Stimulated activated CD4-positive, alpha-beta T cell treated with anti-CD3 and anti-CD28 coated beads, Interleukin-12 subunit alpha, Interleukin-12 subunit beta, amount 100 ng/mL, for 48 hours (primary cell): ENCODE results near the gene APOA1.
"Not testable (repeated sequence)": the region's sequence is repeated elsewhere in the genome, so short reads cannot be mapped to it uniquely, and the experiment has no call there.

Experiments used
- DNase-seq, 3 donors: peaks; one replicate each; pipeline ENCODE4 v3.0.0-alpha.2; 2020; ENCODE audit warnings: low read depth in 2 of 3, low spot score in 1 of 3

Gene APOA1

DNA sequence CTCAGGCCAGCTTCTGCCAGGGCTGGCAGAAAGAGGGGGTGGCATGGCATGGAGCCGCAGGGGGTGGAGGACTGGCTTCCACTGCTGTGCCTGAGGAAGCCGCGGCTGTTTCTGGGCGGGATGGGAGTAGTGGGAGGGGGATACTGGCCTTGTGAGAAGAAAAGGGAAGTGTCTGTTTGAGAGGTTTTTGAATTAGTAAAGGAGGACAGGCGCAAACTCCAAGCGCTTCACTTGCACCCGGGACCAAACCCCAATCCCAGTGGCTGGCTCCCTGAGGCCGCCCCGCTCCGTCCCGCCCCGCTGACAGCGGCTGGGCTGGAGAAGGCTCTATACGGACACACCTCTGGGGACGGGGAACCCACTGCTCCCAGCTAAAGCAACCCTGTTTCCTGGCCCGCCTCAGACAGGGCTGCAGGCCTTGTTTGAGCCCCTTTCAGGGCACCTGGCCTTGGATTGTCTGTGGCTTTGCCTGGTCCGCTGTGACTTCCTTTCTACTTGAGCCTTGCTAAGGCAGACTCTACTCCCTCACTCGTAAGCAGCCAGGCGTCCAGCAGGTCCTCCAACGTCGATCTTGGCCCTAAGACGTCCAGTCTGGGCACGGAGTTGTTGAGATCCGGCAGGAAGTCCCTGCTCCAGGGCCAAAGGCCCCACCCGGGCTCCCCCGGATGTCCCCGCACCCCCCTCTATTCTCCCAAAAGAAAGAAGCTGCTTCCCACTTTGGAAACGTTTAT is 2.2 kb downstream of the APOA1 start:
- no peak for DNase-seq

DNA sequence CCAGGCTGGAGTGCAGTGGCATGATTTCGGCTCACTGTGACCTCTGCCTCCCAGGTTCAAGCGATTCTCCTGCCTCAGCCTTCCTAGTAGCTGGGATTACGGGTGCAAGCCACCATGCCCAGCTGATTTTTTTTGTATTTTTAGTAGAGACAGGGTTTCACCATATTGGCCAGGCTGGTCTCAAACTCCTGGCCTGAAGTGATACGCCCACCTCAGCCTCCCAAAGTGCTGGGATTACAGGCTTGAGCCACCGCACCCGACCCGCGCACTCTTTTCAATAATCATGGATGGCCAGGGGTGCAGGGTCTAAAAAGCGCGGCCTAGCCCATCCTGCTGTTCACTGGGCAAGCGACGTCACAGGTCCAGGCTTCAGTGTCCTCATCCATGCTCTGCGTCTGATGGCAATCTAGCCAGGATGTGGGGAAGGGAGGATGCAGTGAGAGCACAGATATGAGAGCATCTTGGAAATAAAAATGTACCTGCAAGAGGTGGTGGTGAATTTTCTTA is 2.8 kb downstream of the APOA1 start:
- DNase-seq, result not testable (repeated sequence)

DNA sequence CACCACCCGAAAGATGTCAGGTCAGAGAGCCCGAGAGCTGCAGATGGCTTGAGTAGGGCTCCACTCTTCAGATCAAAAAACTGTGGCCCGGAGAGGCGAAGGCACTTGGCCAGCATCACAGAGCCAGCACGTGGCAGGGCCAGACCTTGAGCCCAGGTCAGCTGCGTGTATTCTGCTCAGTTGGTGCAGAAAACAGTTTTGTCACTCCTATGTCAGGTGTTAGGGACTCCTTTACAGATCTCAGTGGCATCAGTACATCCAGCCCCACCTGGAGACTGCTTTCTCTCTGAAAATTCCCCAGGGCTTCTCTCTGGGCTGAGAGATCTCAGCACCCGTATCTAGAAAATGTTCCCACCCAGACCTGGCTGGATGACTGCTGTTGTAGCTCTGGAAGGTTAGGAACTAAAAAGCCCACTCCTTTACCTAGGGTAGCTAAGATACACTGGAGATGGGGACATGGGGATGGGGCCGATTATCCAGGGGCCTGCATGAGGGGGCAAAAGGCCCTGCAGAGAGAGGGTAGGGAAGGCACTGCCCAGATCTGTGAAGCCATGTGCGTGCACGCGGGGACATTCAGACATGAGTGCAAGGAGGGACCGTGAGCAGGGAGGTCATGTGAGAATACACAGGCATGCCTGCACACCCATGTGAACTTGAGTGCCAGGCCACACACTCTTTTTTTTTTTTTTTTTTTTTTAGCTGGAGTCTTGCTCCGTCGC is 3.4 kb downstream of the APOA1 start:
- DNase-seq, result no peak

DNA sequence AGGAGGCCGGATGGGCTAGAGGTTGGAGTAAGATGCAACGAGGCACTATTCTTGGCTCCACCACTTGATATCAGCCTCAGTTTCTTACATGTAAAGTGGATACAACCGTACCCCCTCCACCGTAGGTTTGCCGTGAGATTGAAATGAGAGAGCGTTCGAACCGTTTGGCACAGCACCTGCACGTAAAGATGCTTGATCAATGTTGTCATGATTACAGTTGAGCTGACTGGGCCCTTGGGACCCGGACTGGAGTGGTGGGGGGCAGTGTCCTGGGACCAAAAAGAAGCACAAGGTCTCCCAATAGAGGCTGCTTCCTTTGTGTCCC is 4.0 kb downstream of the APOA1 start:
- no peak for DNase-seq

DNA sequence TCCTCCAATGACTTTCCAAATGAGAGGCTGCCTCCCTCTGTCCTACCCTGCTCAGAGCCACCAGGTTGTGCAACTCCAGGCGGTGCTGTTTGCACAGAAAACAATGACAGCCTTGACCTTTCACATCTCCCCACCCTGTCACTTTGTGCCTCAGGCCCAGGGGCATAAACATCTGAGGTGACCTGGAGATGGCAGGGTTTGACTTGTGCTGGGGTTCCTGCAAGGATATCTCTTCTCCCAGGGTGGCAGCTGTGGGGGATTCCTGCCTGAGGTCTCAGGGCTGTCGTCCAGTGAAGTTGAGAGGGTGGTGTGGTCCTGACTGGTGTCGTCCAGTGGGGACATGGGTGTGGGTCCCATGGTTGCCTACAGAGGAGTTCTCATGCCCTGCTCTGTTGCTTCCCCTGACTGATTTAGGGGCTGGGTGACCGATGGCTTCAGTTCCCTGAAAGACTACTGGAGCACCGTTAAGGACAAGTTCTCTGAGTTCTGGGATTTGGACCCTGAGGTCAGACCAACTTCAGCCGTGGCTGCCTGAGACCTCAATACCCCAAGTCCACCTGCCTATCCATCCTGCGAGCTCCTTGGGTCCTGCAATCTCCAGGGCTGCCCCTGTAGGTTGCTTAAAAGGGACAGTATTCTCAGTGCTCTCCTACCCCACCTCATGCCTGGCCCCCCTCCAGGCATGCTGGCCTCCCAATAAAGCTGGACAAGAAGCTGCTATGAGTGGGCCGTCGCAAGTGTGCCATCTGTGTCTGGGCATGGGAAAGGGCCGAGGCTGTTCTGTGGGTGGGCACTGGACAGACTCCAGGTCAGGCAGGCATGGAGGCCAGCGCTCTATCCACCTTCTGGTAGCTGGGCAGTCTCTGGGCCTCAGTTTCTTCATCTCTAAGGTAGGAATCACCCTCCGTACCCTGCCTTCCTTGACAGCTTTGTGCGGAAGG is 4.8 kb downstream of the APOA1 start:
- no peak for DNase-seq

DNA sequence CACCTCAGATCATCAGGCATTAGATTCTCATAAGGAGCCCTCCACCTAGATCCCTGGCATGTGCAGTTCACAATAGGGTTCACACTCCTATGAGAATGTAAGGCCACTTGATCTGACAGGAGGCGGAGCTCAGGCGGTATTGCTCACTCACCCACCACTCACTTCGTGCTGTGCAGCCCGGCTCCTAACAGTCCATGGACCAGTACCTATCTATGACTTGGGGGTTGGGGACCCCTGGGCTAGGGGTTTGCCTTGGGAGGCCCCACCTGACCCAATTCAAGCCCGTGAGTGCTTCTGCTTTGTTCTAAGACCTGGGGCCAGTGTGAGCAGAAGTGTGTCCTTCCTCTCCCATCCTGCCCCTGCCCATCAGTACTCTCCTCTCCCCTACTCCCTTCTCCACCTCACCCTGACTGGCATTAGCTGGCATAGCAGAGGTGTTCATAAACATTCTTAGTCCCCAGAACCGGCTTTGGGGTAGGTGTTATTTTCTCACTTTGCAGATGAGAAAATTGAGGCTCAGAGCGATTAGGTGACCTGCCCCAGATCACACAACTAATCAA is 5.6 kb downstream of the APOA1 start:
- DNase-seq, result no peak

DNA sequence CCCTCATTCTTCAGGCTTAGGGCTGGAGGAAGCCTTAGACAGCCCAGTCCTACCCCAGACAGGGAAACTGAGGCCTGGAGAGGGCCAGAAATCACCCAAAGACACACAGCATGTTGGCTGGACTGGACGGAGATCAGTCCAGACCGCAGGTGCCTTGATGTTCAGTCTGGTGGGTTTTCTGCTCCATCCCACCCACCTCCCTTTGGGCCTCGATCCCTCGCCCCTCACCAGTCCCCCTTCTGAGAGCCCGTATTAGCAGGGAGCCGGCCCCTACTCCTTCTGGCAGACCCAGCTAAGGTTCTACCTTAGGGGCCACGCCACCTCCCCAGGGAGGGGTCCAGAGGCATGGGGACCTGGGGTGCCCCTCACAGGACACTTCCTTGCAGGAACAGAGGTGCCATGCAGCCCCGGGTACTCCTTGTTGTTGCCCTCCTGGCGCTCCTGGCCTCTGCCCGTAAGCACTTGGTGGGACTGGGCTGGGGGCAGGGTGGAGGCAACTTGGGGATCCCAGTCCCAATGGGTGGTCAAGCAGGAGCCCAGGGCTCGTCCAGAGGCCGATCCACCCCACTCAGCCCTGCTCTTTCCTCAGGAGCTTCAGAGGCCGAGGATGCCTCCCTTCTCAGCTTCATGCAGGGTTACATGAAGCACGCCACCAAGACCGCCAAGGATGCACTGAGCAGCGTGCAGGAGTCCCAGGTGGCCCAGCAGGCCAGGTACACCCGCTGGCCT is 7.1 kb downstream of the APOA1 start:
- no peak for DNase-seq

DNA sequence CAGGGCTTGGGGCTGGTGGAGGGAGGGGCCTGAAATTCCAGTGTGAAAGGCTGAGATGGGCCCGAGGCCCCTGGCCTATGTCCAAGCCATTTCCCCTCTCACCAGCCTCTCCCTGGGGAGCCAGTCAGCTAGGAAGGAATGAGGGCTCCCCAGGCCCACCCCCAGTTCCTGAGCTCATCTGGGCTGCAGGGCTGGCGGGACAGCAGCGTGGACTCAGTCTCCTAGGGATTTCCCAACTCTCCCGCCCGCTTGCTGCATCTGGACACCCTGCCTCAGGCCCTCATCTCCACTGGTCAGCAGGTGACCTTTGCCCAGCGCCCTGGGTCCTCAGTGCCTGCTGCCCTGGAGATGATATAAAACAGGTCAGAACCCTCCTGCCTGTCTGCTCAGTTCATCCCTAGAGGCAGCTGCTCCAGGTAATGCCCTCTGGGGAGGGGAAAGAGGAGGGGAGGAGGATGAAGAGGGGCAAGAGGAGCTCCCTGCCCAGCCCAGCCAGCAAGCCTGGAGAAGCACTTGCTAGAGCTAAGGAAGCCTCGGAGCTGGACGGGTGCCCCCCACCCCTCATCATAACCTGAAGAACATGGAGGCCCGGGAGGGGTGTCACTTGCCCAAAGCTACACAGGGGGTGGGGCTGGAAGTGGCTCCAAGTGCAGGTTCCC is 7.8 kb downstream of the APOA1 start, which contains the start of gene APOC3:
Gene APOC3 (plus strand): TSS at position 383 of the 659 bp plus-strand sequence. CDS start 676 bp downstream, outside the sequence.
- no peak for DNase-seq

DNA sequence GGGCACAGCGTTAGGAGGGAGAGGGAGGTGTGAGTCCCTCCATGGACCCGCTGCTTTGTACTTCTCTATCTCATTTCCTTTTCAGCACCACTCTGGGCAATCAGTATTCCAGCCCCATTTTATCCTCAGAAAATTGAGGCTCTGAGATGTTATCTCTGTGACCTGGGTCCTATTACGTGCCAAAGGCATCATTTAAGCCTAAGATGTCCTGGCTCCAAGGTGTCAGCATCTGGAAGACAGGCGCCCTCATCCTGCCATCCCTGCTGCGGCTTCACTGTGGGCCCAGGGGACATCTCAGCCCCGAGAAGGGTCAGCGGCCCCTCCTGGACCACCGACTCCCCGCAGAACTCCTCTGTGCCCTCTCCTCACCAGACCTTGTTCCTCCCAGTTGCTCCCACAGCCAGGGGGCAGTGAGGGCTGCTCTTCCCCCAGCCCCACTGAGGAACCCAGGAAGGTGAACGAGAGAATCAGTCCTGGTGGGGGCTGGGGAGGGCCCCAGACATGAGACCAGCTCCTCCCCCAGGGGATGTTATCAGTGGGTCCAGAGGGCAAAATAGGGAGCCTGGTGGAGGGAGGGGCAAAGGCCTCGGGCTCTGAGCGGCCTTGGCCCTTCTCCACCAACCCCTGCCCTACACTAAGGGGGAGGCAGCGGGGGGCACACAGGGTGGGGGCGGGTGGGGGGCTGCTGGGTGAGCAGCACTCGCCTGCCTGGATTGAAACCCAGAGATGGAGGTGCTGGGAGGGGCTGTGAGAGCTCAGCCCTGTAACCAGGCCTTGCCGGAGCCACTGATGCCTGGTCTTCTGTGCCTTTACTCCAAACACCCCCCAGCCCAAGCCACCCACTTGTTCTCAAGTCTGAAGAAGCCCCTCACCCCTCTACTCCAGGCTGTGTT is 8.5 kb downstream of the APOA1 start:
- DNase-seq, result no peak

DNA sequence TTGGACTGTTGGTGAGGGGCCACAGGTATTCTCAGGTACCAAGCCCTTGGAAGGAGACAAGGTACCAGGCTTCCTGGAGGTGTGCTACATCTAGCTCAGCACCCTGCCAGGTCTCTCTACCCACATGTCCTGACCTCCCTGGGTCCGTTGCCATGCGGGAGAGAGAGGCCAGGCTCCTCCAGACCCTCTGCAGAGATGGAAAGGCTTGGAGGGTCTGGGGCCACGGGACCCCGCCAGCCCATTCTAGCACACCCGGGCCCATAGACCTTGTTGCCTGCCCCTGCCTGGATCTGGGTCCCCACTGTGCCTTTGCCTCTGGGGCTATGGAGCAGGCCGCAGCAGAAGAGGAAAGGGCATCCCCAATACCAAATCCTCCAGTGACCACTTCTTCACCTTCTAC is 10.0 kb downstream of the APOA1 start:
- DNase-seq, result no peak

DNA sequence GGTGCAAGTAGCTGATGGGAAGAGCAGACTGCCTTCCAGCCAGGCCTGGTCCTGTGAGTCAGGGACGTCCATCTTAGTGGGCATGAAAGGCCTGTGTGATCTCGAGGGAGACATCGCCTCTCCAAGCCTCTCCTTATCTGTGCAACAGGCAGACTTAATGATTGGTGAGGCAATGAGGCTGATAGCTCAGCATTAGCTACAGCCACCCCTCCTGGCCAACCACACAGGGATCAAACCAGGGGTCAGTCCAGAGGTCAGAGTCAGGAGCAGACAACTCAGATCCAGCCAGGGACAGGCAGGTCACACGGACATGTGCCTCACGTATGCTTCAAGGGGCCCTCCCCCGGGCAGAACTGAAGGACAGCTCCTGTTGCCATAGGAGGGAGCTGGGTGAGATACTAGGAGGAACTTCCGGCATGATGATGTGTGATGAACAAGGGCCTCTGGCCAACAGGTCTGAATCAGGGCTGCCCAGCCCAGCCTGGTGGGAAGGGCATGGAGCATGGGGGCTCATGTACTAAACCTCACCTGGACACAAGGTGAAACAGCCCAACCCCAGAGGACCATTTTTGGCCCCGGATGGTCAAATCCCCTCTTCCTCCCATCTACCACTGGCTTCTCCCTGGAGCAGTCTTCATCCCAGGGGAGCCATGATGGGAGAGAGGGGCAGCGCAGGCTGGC is 10.5 kb downstream of the APOA1 start:
- DNase-seq, result no peak

DNA sequence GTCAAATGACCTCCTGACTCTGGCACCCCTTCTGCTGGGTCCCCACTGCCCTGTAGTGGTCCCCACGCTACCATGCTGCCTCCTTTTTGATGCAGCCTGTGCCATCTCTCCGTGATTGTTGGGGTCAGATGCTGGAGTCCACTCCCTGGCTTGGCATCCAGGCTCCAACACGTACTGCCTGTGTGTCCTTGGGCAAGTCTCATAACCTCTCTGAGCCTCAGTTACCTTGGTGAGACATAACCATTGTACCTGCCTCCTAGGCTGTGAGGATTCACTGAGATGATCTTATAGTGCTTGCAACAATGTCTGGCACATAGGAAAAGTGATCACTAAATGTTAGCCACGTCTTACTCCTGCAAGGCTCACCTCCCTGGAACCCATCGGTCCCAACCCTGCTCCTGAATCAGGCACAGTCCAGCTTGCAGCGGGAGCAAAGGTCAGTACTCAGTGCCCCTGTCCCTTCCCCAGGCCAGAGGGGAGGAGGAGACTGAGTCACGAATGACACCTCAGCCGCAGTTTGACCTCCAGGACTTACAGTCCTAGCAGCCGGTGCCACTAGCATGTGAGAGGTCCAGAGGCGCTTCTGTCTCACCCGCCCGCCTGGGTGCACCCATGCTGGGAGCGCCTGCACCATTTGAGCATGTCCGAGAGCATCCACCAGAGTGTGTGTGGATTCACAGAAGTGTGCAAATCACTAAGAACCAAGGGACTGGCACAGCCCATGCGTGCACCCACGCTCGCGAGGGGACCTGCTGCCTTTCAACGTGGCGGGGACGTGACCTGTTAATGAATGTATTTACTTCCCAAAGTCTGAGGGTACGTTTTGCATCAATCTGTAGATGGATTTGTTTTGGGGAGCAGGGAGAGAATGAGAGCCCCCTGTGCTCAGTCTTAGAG is 11.3 kb downstream of the APOA1 start:
- DNase-seq, result no peak

DNA sequence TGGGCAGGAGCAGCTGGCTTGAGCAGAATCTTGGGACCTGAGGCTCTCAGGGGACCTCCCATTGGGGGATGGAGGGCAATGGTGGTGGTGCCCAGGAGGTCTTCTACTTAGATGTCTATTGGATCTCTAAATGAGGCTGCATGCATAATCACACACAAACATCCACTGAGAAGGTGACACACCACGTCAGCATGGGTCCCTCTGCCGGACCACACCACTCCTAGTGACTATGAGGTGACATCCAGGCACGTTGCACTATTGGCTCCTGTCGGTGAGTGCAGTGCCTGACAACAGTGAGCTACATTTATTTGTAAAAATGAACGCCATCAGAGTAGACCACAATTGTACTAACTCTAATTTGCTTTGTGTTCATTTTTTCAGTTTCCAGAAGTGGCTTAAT is 12.0 kb downstream of the APOA1 start:
- no peak for DNase-seq

DNA sequence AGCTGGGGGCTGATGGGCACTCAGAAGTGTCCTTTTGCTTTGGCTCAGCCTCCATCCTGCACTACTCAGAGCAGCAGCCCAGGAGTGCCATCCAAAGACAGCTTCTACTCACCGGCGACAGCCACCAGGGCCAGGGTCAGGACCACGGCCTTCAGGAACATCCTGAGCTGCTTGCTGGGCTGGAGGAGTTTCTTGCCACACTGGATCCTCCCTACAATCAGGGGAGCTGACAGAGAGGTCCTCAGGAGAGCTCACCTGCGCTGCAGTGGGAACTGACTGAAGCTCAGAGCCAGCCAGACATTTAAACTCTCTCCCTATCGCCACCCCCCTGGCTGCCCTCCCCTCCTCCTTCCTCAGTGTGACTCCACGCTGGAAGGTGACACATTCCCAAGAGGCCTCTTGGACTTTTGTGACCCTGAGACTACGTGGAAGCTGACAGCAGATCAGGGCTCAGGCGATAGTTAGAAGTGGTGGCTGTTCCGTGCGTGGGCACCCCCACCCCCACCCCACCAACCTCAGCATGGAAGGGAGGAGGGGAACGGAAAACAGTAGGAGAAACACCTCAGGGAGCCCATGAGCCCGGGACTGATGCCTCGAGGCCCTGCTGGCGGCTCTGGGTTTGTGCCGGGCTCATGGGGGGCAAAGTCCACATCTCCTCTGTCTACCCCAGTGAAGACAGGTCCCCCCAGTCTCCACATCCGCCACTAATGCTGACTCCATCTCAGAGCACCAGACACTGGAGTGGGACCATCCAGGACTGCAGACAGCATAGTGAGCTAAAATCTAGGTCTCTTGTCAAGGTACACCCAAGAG is 14.2 kb downstream of the APOA1 start, which contains the start of gene APOA4:
Gene APOA4 (minus strand): TSS at position 274 of the 813 bp plus-strand sequence. CDS start 113 bp downstream, at position 161.
- DNase-seq, result no peak

DNA sequence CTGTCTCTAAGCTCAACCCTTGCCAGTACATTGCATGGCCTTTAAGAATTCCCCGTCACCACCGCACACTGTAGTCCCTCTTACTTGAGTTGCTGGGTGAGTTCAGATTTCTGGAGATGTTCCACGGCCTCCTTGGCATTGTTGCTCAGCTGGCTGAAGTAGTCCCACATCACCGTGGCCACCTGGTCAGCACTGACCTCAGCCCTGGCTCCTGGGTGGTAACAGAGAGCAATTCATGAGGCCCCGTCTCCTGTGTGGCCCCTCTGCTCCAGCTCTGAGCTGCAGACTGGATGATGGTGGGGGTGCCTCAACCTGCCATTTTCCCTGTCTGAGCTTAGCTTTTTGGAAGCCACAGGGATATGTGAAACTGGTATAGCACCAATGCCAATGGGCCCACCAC is 14.8 kb downstream of the APOA1 start:
- DNase-seq, result no peak
